ENCODE measurements around the gene TAS2R19.

GRCh38 chr12:10994307-10994706, 28.1 kb downstream of the TAS2R19 start:
- TF ChIP-seq, protein P1, sequence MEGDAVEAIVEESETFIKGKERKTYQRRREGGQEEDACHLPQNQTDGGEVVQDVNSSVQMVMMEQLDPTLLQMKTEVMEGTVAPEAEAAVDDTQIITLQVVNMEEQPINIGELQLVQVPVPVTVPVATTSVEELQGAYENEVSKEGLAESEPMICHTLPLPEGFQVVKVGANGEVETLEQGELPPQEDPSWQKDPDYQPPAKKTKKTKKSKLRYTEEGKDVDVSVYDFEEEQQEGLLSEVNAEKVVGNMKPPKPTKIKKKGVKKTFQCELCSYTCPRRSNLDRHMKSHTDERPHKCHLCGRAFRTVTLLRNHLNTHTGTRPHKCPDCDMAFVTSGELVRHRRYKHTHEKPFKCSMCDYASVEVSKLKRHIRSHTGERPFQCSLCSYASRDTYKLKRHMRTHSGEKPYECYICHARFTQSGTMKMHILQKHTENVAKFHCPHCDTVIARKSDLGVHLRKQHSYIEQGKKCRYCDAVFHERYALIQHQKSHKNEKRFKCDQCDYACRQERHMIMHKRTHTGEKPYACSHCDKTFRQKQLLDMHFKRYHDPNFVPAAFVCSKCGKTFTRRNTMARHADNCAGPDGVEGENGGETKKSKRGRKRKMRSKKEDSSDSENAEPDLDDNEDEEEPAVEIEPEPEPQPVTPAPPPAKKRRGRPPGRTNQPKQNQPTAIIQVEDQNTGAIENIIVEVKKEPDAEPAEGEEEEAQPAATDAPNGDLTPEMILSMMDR (IDR thresholded peaks at IDR 0.05), result no peak
- TF ChIP-seq POLR2A (IDR thresholded peaks at IDR 0.05), result no peak
